Hepatocyte (in vitro differentiated cells): Measurements from ENCODE around the gene UXS1.

ENCODE experiments used
- CTCF ChIP-seq: fragments of 200-600 bp; sonication (generic); IDR thresholded peaks from 2 replicates; pipeline ENCODE4 v1.5.1; 2016; ENCODE audit warnings: antibody characterized with exemption, mild to moderate bottlenecking; ENCODE audit not compliant: poor library complexity
- EZH2 ChIP-seq: fragments of 200-600 bp; sonication (generic); IDR thresholded peaks from 2 replicates; pipeline ENCODE4 v1.6.1; 2016; ENCODE audit warnings: antibody characterized with exemption, mild to moderate bottlenecking, borderline replicate concordance
- EZH2phosphoT487 ChIP-seq: fragments of 200-600 bp; sonication (generic); IDR thresholded peaks from one replicate; pipeline ENCODE4 v1.6.1; 2018; ENCODE audit warnings: antibody characterized with exemption, mild to moderate bottlenecking, low read depth, moderate library complexity; ENCODE audit not compliant: unreplicated experiment, severe bottlenecking

DNA sequence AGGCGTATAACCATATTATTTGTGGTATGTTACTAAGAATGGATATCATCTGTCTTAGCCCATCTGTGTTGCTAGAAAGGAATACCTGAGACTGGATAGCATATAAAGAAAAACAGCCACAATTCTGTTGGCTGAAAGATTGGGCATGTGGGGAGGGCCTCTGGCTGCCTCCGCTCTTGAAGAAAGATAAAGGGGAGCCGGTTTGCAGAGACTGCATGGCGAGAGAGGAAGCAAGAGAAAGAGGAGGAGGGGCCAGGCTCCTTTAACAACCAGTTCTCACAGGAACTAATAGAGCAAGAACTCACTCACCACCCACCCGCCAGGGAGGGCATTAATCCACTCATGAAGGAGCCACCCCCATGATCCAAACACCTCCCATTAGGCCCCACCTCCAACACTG is 29.2 kb upstream of the UXS1 start:
- TF ChIP-seq CTCF: no peak
- no peak for TF ChIP-seq EZH2phosphoT487
- no peak for TF ChIP-seq EZH2
